K562 (cell line): ENCODE results near the gene CADM2. TPM values are rescaled to one million over a fixed set of nuclear protein-coding genes. Genes with fewer than 3 reads are reported as not detected.

Experiments
- ATAC-seq: fragments of 200-7000 bp; cut with Tn5 transposase; 3 replicates; pipeline ENCODE4 v1.9.1; 2020; ENCODE audit warnings: moderate library complexity
- BruUV-seq: library from RNA; stranded (reverse); fragments of 400-500 nt; replicated peaks from 2 replicates; lab custom pipeline; 2021; lab: Mats Ljungman, UMichigan
- CTCF ChIA-PET: fragments of 300-600 bp; formaldehyde crosslinking; extraction: SDS; loops from one replicate; lab custom pipeline; 2021; ENCODE audit warnings: low intra/inter-chr PET ratio; lab: Yijun Ruan, JAX
- POLR2A ChIA-PET: fragments of 300-600, 350-650 bp; sonication (Branson Sonifier 250); formaldehyde crosslinking; extraction: SDS; loops from one replicate; lab custom pipeline; 2021; ENCODE audit warnings: antibody characterized with exemption, inconsistent platforms; lab: Yijun Ruan, JAX
- DNase-seq, 4 experiments: peaks; one replicate each; pipeline versions ENCODE4 v3.0.0 to v3.0.0-alpha.2; 2011 to 2018; ENCODE audit warnings: low spot score in 3 of 4, mixed read lengths in 3 of 4; ENCODE audit errors: extremely low read depth in 1 of 4
- FAIRE-seq: peaks from 2 replicates; lab custom pipeline; 2011; peaks lifted over from hg19 to GRCh38; lab: Jason Lieb, UNC
- H2AFZ ChIP-seq: 2 replicates; pipeline ENCODE4 v1.6.0; 2011; ENCODE audit warnings: low read depth, low read length, control low read depth, inconsistent platforms
- H3K27ac ChIP-seq: fragments of 200-600 bp; 3 replicates; pipeline ENCODE4 v1.8.0; 2011; ENCODE audit warnings: low read depth, mild to moderate bottlenecking, control low read depth, inconsistent platforms, low read length, moderate library complexity, mixed read lengths; ENCODE audit errors: extremely low read depth
- H3K27me3 ChIP-seq, 2 experiments: fragments of 300-600 bp in 1 of 2; 2 replicates in 1 of 2; 3 replicates in 1 of 2; pipeline versions ENCODE4 v1.6.0 to v1.8.0; 2011; ENCODE audit warnings: inconsistent platforms in 2 of 2, low read length in 2 of 2, mild to moderate bottlenecking in 1 of 2, mixed read lengths in 1 of 2, moderate library complexity in 1 of 2; ENCODE audit not compliant: control insufficient read depth in 2 of 2, insufficient read depth in 2 of 2
- H3K36me3 ChIP-seq: fragments of 300-600 bp; 3 replicates; pipeline ENCODE4 v1.8.0; 2011; ENCODE audit warnings: mild to moderate bottlenecking, low read length, inconsistent platforms; ENCODE audit not compliant: control insufficient read depth, insufficient read depth
- H3K4me1 ChIP-seq, 2 experiments: fragments of 200-600 bp in 1 of 2; replicated peaks in 1 of 2; 2 replicates in 1 of 2; 3 replicates in 1 of 2; pipeline versions ENCODE4 v1.5.1 to v1.8.0; 2011; ENCODE audit warnings: inconsistent platforms in 2 of 2, low read length in 2 of 2, mild to moderate bottlenecking in 1 of 2, mixed read lengths in 1 of 2, moderate library complexity in 1 of 2; ENCODE audit not compliant: control insufficient read depth in 2 of 2, insufficient read depth in 2 of 2
- H3K4me2 ChIP-seq: 2 replicates; pipeline ENCODE4 v1.6.1; 2011; ENCODE audit warnings: low read length, control low read depth, inconsistent platforms, mixed read lengths; ENCODE audit not compliant: insufficient read depth
- H3K4me3 ChIP-seq: fragments of 200-600 bp; sonication (generic), shearing (Covaris generic); 2 replicates; pipeline ENCODE4 v1.5.1; 2016; ENCODE audit warnings: control low read depth, inconsistent platforms
- H3K79me2 ChIP-seq: fragments of 200-600 bp; 3 replicates; pipeline ENCODE4 v1.8.0; 2011; ENCODE audit warnings: low read length, inconsistent platforms; ENCODE audit not compliant: control insufficient read depth, insufficient read depth
- H3K9ac ChIP-seq, 2 experiments: 2 replicates each; pipeline versions ENCODE4 v1.6.0 to v1.6.1; 2011; ENCODE audit warnings: low read depth in 2 of 2, low read length in 2 of 2, control low read depth in 1 of 2, inconsistent platforms in 1 of 2, mild to moderate bottlenecking in 1 of 2, mixed read lengths in 1 of 2; ENCODE audit not compliant: insufficient read depth in 1 of 2
- H3K9me1 ChIP-seq: one replicate; pipeline ENCODE4 v1.6.0; 2011; ENCODE audit warnings: inconsistent platforms, mild to moderate bottlenecking, low read length, moderate library complexity; ENCODE audit not compliant: control insufficient read depth, insufficient read depth
- H3K9me3 ChIP-seq: replicated peaks from 2 replicates; pipeline ENCODE4 v1.5.1; 2011; ENCODE audit warnings: low read depth, low read length, inconsistent platforms; ENCODE audit not compliant: control insufficient read depth, insufficient read depth
- H4K20me1 ChIP-seq: replicated peaks from 2 replicates; pipeline ENCODE4 v1.6.1; 2011; ENCODE audit warnings: low read length, inconsistent platforms, mixed read lengths; ENCODE audit not compliant: control insufficient read depth, insufficient read depth
- FUS ChIP-seq: fragments of 200-400 bp; formaldehyde crosslinking; optimal IDR thresholded peaks from 2 replicates; pipeline ENCODE3; 2017; ENCODE audit warnings: low read depth, low read length
- GABPB1 ChIP-seq: sonication (generic); formaldehyde crosslinking; IDR thresholded peaks from 2 replicates; pipeline ENCODE4 v1.8.0; 2022; ENCODE audit warnings: mild to moderate bottlenecking, missing genetic modification reagents
- NFE2L1 ChIP-seq: fragments of 450-650 bp; IDR thresholded peaks from 2 replicates; pipeline ENCODE4 v1.6.1; 2016; ENCODE audit warnings: missing genetic modification characterization, low read depth, mild to moderate bottlenecking, missing compliant biosample characterization, moderate library complexity, borderline replicate concordance
- NR0B1 ChIP-seq: fragments of 450-650 bp; IDR thresholded peaks from one replicate; pipeline ENCODE4 v1.6.1; 2018; ENCODE audit warnings: mild to moderate bottlenecking, moderate library complexity; ENCODE audit not compliant: partially characterized antibody
- ZNF12 ChIP-seq: sonication (generic); formaldehyde crosslinking; IDR thresholded peaks from 2 replicates; pipeline ENCODE4 v1.4.0; 2020; ENCODE audit warnings: mild to moderate bottlenecking, missing genetic modification reagents
- ZNF717 ChIP-seq: fragments of 250-450 bp; sonication (Bioruptor Pico); IDR thresholded peaks from 2 replicates; pipeline ENCODE4 v1.5.0; 2021
- WGBS: fragments of 100-300 bp; shearing (Covaris generic); methylation state at CpG from one replicate; pipeline ENCODE4 v1.1.6; 2016; ENCODE audit warnings: low coverage, mixed read lengths; ENCODE audit not compliant: insufficient coverage; ENCODE audit errors: missing lambda C conversion rate; 5-methylcytosine and 5-hydroxymethylcytosine counted together
- in situ Hi-C: fragments of 300-500 bp; cut with MboI; formaldehyde crosslinking; loops from 4 replicates; pipeline ENCODE4 v1.15.0; 2018; ENCODE audit warnings: inconsistent platforms, mixed read lengths
- intact Hi-C: fragments of 100-400 bp; cut with micrococcal nuclease; formaldehyde crosslinking; loops from 2 replicates; pipeline ENCODE4 v1.14.2; 2022
- polyA plus RNA-seq, 8 experiments: library from polyadenylated mRNA; depleted of rRNA in 4 of 8; stranded (reverse) in 5 of 8; unstranded in 3 of 8; fragments of >200 nt; fragmentation: Nextera tagmentation in 2 of 8; fragmentation: Illumina TruSeq in 1 of 8; extraction: Ambion mirVana in 2 of 8; extraction: Trizol in 1 of 8; gene quantifications; 2 replicates each; pipeline versions ENCODE4 v1.2.1 to v1.2.3, GENCODE V29; 2011 to 2014; ENCODE audit warnings: inconsistent platforms in 1 of 8, missing spikeins in 1 of 8
- total RNA-seq, 7 experiments: library from RNA; depleted of rRNA in 6 of 7; stranded (reverse); fragments of >200 nt in 6 of 7; fragmentation: Illumina TruSeq in 2 of 7; extraction: Trizol in 2 of 7; gene quantifications; 2 replicates each; pipeline versions ENCODE4 v1.2.1 to v1.2.3, GENCODE V29; 2011 to 2021; ENCODE audit warnings: low replicate concordance in 1 of 7
- TF ChIP-seq, protein P1 (sequence below): fragments of 450-650 bp; formaldehyde crosslinking; IDR thresholded peaks from 2 replicates; pipeline ENCODE4 v1.4.0; 2020; ENCODE audit warnings: mild to moderate bottlenecking, mixed read lengths

Gene CADM2
- total and polyA plus RNA-seq, 9 of the 15 experiments (the other 6 are each of a cell fraction or from before 2014, with no cell fraction given): 0.11 to 3.2 (median 0.95) TPM

GRCh38 chr3:85572426-85572825 lies 613.6 kb downstream of the CADM2 start (continued):
- TF ChIP-seq, protein P1, sequence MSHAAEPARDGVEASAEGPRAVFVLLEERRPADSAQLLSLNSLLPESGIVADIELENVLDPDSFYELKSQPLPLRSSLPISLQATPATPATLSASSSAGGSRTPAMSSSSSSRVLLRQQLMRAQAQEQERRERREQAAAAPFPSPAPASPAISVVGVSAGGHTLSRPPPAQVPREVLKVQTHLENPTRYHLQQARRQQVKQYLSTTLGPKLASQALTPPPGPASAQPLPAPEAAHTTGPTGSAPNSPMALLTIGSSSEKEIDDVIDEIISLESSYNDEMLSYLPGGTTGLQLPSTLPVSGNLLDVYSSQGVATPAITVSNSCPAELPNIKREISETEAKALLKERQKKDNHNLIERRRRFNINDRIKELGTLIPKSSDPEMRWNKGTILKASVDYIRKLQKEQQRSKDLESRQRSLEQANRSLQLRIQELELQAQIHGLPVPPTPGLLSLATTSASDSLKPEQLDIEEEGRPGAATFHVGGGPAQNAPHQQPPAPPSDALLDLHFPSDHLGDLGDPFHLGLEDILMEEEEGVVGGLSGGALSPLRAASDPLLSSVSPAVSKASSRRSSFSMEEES: no peak
- no peak for TF ChIP-seq FUS
- TF ChIP-seq ZNF717 (CRISPR knock-in tag): no peak
- no peak for TF ChIP-seq ZNF12 (CRISPR knock-in tag)
- TF ChIP-seq GABPB1 (CRISPR knock-in tag): no peak

DNA sequence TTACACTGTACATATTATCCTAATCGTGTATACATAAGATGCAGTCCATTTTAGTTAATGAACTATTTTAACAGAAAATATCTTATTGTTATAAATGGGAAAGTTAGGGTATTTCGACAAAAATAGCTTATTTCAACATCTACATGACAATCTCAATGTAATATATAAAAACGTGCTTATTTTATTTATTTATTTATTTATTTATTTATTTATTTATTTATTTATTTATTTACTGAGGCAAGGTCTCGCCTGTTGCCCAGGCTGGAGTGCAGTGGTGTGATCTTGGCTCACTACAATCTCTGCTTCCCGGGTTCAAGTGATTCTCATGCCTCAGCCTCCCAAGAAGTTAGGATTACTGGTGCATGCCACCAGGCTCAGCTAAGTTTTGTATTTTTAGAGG lies 614.2 kb downstream of the CADM2 start:
- Histone ChIP-seq H4K20me1 (no peaks in the 10 kb centered on the region), H3K27me3 (no peaks in the 10 kb centered on the region), H3K79me2 (no peaks in the 10 kb centered on the region), H2AFZ (no peak overlapping the region), H3K9me3 (no peaks in the 10 kb centered on the region), H3K4me3 (no peak overlapping the region), H3K9ac (no peak overlapping the region), H3K27ac (no peak overlapping the region), H3K4me1 (no peaks in the 10 kb centered on the region), H3K36me3 (no peaks in the 10 kb centered on the region), H3K4me2 (no peak overlapping the region), H3K9me1 (no peaks in the 10 kb centered on the region)
- no peak for FAIRE-seq
- POLR2A ChIA-PET: no interaction called here
- no TSS peak for BruUV-seq
- intact Hi-C loops: loop anchor here (10.0 kb wide), 1 partner anchor 1028 kb away; no protein-coding TSS in a partner anchor
- TF ChIP-seq NR0B1 (no peak), NFE2L1 (tag) (no peak)
- no peak for DNase-seq
- in situ Hi-C loops: loop anchor here (25.0 kb wide), 1 partner anchor 261 kb away; no protein-coding TSS in a partner anchor
- WGBS: 17% methylated on average over 5 of the region's 5 CpGs
- CTCF ChIA-PET: no interaction called here
- no peak for ATAC-seq
